Effector memory CD8-positive, alpha-beta T cell (primary cell): Measurements from ENCODE around the gene NCAM1.

Experiments
- ATAC-seq: fragments of 150-1000 bp; cut with Tn5 transposase; replicated peaks from 2 replicates; pipeline ENCODE4 v1.10.0; 2021; ENCODE audit warnings: mild to moderate bottlenecking, moderate library complexity
- DNase-seq, 3 experiments: peaks; one replicate each; pipeline ENCODE4 v3.0.0; 2021
- H3K27ac Mint-ChIP-seq, 2 donors: one replicate each; pipeline ENCODE4 v1.8.0; 2022; ENCODE audit warnings: mild to moderate bottlenecking in 2 of 2, mixed read lengths in 2 of 2, moderate library complexity in 2 of 2
- H3K27me3 Mint-ChIP-seq, 2 donors: one replicate each; pipeline ENCODE4 v1.8.0; 2022; ENCODE audit warnings: mixed read lengths in 2 of 2
- H3K36me3 Mint-ChIP-seq: one replicate; pipeline ENCODE4 v1.8.0; 2022; ENCODE audit warnings: mild to moderate bottlenecking, moderate library complexity, mixed read lengths; ENCODE audit not compliant: insufficient read depth
- H3K4me1 Mint-ChIP-seq, 2 donors: one replicate each; pipeline ENCODE4 v1.8.0; 2022; ENCODE audit warnings: low read depth in 2 of 2, mixed read lengths in 2 of 2
- H3K4me3 Mint-ChIP-seq, 2 donors: one replicate each; pipeline ENCODE4 v1.8.0; 2022; ENCODE audit warnings: mild to moderate bottlenecking in 2 of 2, mixed read lengths in 2 of 2, moderate library complexity in 2 of 2
- H3K9me3 Mint-ChIP-seq, 2 donors: one replicate each; pipeline ENCODE4 v1.8.0; 2022; ENCODE audit warnings: mixed read lengths in 2 of 2

NCAM1 gene

DNA sequence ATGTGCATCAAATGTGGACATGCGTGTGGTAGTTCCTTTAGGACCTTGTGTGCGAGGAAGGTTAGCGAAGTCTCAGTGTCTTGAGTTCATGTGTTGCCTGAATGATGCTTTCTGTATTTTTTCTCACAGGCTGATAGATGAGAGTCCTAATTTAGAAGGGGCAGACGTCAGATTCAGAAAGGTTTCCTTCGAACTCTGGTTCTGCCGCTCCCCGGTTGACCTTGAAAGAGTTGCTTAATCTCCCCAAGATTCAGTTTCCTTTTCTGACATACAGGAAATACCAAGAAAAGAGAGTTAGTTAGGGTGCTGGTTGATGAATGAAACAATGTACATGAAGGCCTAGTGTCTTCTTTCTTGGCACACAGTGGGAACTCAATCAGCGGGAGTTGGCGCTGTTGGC is 317.3 kb downstream of the NCAM1 start:
- ATAC-seq (no peak), DNase-seq (no peak)
- Mint-ChIP-seq H3K36me3 (no peaks in the 10 kb centered on the region), H3K4me3 (no peak overlapping the region), H3K9me3 (no peaks in the 10 kb centered on the region), H3K27ac (no peak overlapping the region), H3K27me3 (no peaks in the 10 kb centered on the region), H3K4me1 (no peaks in the 10 kb centered on the region)

DNA sequence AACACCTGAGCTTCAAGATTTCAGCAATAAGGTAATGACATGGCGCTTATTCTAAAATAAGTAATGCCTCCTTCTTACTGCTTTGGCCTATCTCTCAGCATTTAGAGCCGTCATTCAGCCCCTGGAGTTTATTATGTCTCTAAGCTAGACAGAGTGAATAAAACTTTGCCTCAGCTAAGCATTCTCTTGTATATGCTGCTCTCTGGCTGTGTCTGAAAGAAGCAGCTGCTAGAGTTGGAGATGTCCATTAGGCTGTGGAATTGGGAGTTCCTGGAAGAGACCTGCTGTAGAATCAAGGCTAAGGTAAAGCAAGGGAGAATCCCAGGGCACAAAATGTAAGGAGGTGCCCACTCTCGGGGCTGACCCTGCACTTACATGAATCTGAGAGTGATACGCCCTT is 317.7 kb downstream of the NCAM1 start:
- H3K4me3 Mint-ChIP-seq: no peak overlapping the region
- no peak for DNase-seq
- H3K9me3 Mint-ChIP-seq: no peaks in the 10 kb centered on the region
- no peaks in the 10 kb centered on the region for H3K36me3 Mint-ChIP-seq
- no peak overlapping the region for H3K27ac Mint-ChIP-seq
- ATAC-seq: no peak
- no peaks in the 10 kb centered on the region for H3K4me1 Mint-ChIP-seq
- no peaks in the 10 kb centered on the region for H3K27me3 Mint-ChIP-seq

DNA sequence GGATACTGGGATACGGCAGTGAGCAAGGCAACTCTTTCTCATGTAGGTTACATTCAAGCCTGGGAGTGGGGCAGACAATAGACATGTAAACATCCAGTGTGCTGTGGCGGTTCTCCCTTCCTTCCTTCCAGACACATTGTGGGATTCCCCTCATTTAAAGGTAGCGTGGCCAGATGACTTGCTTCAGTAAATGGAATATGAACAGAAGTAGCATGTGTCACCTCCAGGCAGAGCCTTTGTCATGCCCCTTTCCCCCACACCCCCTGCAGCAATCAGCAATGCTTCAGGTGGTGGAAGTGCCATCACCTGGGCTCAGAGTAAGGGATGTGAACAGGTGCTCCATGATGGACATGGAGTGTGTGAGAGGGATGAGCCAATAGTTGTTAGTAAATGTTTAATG is 318.4 kb downstream of the NCAM1 start:
- no peaks in the 10 kb centered on the region for H3K36me3 Mint-ChIP-seq
- no peak overlapping the region for H3K27ac Mint-ChIP-seq
- no peak for ATAC-seq
- DNase-seq: no peak
- no peaks in the 10 kb centered on the region for H3K9me3 Mint-ChIP-seq
- no peak overlapping the region for H3K4me3 Mint-ChIP-seq
- H3K27me3 Mint-ChIP-seq: no peaks in the 10 kb centered on the region
- H3K4me1 Mint-ChIP-seq: no peaks in the 10 kb centered on the region

DNA sequence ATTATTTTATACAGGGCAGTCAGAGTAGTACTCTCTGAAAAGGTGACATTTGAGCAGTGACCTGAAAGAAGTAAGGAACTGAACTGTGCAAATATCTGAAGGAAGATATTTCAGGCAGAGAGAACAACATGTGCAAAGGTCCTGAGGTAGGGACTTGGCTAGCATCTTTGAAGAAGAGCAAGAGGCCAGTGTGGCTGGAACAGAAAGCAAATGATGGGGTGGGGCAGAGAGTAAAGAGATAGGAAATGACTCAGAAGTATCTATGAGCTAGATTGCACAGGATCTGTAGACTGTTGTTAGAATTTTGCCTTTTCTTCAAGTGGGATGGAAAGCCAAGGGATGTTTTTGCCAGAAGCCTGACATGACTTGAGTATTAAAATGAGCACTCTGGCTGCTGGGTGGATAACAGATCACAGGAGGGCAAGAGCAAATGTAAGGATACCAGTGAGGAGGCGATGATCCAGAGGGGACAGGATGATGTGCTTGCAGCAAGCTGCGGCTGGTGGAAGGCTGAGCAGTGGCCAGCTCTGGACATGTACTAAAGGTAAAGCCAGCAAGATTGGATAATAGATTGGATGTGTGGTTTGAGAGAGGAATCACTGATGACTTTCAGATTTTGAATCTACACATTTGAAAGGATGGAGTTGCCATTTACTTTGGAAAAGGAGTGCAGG is 320.0 kb downstream of the NCAM1 start:
- no peaks in the 10 kb centered on the region for H3K27me3 Mint-ChIP-seq
- H3K36me3 Mint-ChIP-seq: no peaks in the 10 kb centered on the region
- no peaks in the 10 kb centered on the region for H3K9me3 Mint-ChIP-seq
- ATAC-seq (no peak), DNase-seq (no peak)
- H3K4me1 Mint-ChIP-seq: no peaks in the 10 kb centered on the region
- no peak overlapping the region for H3K27ac Mint-ChIP-seq
- no peak overlapping the region for H3K4me3 Mint-ChIP-seq

DNA sequence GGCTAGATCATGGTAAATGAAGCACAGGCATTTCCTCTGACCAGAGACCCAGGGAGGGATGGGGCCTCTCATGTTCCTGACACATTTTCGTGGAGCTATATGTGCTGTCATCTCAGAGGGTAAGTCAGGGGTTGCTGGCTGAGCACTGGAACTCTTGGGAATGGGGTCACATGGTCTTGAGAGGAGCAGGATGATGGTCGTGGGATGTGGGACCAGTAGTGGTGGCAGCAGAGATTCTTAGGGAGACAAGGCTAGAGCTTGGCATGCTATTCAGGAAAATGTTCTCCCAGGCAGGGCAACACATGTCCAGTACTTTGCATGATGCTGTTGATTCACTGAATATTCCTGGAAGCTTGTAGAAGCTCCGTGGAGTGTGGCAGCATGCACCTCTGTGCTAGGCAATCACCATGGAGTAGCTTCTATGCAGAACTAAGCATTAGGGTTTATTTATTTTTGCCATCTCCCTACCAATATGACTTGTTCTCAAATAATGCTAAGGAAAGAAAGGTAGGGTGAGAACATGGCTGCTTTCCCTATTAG is 321.7 kb downstream of the NCAM1 start:
- Mint-ChIP-seq H3K4me3 (no peak overlapping the region), H3K36me3 (no peaks in the 10 kb centered on the region)

DNA sequence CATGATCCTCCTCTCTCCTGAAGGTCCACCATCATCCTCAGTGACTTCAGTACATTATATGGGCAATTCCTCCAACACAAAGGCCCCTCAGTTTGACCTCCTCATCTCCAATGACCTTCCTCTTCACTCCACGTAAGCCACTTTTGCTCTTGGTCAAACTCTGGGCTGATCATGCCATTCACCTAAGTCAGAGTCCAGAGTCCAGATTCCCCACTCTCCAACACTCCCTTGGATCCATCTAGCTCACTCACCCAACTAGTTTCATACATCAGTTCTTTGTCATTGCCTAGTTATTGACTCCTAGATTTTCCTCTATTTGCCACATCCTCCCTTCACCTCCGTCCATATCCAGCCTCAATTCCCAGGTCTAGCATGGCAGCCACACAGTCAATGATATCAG is 322.7 kb downstream of the NCAM1 start:
- ATAC-seq (no peak), DNase-seq (no peak)
- Mint-ChIP-seq H3K27me3 (peaks cover 0 to 16% of the 10 kb centered on the region in 2 donors), H3K4me1 (no peaks in the 10 kb centered on the region), H3K4me3 (no peak overlapping the region), H3K9me3 (no peaks in the 10 kb centered on the region), H3K27ac (no peak overlapping the region), H3K36me3 (no peaks in the 10 kb centered on the region)

More for the DNA sequence above, 321.7 kb downstream of the NCAM1 start:
- Mint-ChIP-seq H3K9me3 (no peaks in the 10 kb centered on the region), H3K27me3 (peaks cover 0 to 16% of the 10 kb centered on the region in 2 donors), H3K27ac (no peak overlapping the region), H3K4me1 (no peaks in the 10 kb centered on the region)
- no peak for ATAC-seq
- no peak for DNase-seq

DNA sequence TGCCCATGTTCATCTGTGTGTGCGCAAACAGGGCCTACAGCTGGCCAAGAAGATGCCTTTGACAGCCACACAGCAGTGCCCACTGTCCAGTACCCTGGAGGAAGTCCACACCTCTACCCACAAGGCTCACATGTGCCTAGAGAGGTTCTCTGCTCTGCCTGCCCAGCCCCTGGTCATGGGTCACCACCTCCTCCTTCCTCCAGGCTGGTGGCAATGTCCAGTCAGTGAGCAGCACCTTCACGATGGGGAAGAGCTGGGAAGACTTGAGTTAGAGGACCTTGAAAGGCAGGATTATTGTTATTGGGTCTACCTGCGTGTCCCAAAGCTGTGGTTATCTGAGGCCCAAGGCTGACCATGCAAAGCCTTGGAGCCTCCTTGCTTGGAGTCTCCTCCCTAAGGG is 324.8 kb downstream of the NCAM1 start:
- H3K36me3 Mint-ChIP-seq: no peaks in the 10 kb centered on the region
- no peak overlapping the region for H3K27ac Mint-ChIP-seq
- no peaks in the 10 kb centered on the region for H3K9me3 Mint-ChIP-seq
- DNase-seq (no peak), ATAC-seq (no peak)
- H3K27me3 Mint-ChIP-seq: peaks cover 0 to 16% of the 10 kb centered on the region in 2 donors
- no peaks in the 10 kb centered on the region for H3K4me1 Mint-ChIP-seq
- no peak overlapping the region for H3K4me3 Mint-ChIP-seq

DNA sequence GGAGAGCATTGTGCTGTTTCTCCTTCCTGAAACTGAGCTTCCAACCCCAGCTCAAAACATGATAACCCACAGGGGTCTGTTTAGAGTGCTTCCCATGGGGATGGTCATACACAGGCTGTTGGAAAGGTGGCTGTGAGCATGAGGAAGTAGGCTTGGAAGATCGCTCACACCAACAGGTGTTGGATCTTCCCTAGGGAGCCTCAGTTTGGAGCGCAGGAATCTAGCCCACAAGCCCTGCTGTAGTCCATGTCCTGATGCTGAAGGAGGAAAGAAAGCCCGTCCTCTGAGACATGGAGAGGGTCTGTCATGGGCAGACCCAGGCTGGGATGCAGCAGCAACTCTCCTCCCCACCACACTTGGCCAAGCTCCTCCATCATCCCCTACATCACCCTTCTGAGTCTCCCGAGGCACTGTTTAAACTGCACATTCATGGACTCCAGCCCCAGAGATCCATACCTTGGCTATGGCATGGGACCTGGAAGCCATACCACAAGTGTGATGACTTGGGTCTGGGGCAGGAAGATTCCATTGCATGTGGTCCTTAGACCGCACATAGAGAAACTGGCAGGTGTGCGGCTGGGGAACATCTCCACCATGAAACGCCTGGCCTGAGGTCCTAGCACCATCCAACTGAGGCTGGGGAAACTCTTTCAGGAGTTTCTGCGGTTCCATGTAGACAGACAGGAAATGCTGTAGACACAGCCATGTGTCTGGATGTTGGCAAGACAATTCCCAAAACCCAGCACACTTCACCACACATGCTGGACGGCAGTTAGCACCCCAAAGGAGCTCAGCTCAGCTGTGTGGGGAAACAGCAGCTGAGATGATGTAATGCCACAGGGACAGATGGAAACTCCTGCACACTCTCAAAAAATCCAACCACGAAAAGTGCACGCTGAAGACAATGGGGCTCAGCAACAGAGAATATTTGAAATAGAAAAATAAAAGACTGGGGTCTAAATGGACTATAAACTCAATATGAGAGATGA is 325.6 kb downstream of the NCAM1 start:
- H3K9me3 Mint-ChIP-seq: no peaks in the 10 kb centered on the region
- H3K36me3 Mint-ChIP-seq: no peaks in the 10 kb centered on the region
- no peak for ATAC-seq
- H3K4me1 Mint-ChIP-seq: no peaks in the 10 kb centered on the region
- H3K27me3 Mint-ChIP-seq: peaks cover 0 to 16% of the 10 kb centered on the region in 2 donors
- no peak overlapping the region for H3K4me3 Mint-ChIP-seq
- no peak for DNase-seq
- no peak overlapping the region for H3K27ac Mint-ChIP-seq

DNA sequence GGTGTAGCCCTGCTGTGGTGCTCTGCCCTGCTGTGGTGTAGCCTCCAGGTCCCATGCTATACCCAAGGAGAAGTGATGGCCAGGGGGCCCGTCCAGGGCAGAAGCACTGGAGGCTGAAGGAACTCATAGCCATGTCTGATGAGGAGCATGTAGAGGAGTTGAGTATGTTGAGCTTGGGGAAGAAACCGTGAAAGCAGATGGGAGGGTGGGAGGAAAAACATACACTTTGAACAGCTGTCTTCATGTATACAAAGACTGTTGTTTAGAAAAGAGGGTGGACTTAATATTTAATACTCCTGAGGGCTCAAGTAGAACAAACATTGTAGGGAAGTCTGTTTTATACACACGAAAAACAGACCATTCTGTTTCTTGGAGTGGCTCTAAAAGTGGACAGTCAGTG is 326.6 kb downstream of the NCAM1 start:
- Mint-ChIP-seq H3K4me3 (no peak overlapping the region), H3K36me3 (no peaks in the 10 kb centered on the region), H3K27me3 (peaks cover 0 to 24% of the 10 kb centered on the region in 2 donors), H3K4me1 (no peaks in the 10 kb centered on the region), H3K9me3 (no peaks in the 10 kb centered on the region), H3K27ac (no peak overlapping the region)
- no peak for DNase-seq
- ATAC-seq: no peak

DNA sequence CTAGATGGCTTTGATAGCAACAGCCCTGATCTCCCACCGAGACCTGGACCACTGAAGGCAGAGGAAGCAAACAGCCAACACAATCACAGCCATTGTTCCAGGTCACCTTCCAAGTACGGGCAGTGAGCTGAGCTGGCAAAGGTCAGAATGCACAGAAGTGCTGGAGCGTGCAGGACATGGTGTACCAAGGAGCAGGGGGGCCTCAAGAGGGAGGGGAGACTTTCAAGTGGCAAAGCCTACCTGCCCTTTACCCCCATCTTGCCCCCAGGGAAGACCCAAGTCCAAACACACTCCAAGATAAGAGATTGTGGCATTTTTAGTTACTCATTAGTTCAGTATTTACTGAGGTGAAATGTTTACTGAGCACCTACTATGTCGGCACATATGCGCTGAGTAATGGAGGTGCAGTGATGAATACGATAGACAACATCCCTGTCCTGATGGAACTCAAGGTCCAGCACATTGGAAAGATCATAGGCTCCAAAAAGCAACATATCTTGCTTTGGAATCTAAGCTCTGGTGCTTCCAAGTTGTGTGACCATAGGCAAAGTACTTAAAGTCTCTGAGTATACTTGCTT is 327.2 kb downstream of the NCAM1 start:
- ATAC-seq (no peak), DNase-seq (no peak)
- Mint-ChIP-seq H3K27me3 (peaks cover 2 to 30% of the 10 kb centered on the region in 2 donors), H3K4me1 (no peaks in the 10 kb centered on the region), H3K36me3 (no peaks in the 10 kb centered on the region), H3K9me3 (no peaks in the 10 kb centered on the region), H3K27ac (no peak overlapping the region), H3K4me3 (no peak overlapping the region)

DNA sequence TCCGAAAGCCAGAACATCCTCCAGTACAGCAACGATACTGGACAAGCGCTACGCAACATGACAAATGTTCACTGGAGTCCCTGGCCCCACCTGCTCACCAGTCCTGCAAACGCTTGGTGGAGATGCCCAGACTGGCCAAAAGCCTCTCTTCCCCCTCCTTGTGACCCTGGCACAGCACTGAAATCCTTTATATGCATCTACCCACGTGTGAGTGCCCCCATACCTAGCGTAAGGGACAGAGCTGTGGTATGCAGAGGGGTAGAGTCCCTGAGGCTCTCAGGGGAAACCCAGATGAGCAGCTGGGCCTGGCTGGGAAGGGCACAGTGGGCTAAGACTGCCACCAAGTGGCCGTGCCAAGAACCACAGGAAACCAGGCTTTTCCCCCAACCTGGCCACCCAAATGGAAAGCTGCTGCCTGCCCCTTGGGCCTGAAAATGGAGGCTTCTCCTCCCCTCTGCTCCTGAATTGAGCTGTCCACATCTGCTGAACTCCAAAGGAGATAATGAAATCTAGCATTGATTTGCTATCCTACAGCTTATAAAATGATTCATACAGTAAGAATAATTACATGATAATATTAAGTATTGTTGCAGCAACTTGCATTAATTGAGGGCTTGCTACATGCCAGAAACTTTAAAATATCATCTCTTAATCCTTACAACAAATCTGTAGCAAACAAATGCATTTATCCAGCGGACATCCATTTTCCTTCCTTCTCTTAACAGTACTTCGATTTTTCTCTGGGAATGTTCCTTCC is 328.4 kb downstream of the NCAM1 start:
- ATAC-seq (peak; percentile 95), DNase-seq (peak; percentile 47 to 59 (median 52))
- H3K9me3 Mint-ChIP-seq: no peaks in the 10 kb centered on the region
- H3K27ac Mint-ChIP-seq: no peak overlapping the region
- H3K4me3 Mint-ChIP-seq: no peak overlapping the region
- H3K4me1 Mint-ChIP-seq: no peaks in the 10 kb centered on the region
- H3K27me3 Mint-ChIP-seq: peaks cover 12 to 42% of the 10 kb centered on the region in 2 donors
- no peaks in the 10 kb centered on the region for H3K36me3 Mint-ChIP-seq

DNA sequence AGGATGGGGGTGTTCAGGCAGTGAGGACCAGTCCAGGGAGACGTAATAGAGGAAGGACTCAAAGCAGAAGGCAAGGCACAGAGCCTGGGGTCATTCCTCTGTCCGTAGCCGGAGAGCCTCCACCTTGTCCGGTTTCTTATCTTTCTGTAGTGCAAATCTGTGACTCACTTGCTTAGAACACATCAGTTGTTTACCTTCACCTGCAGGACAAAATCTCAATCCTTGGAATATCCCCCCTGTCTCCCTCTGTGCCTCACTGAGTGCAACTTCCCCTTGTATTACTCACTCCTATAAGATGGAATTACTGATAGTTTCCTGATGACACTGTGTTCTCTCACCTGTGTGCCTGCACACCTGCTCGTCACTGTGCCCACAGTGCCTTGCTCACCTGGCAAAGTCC is 332.7 kb downstream of the NCAM1 start:
- ATAC-seq: no peak
- DNase-seq: no peak
- no peak overlapping the region for H3K4me3 Mint-ChIP-seq
- H3K27ac Mint-ChIP-seq: no peak overlapping the region
- H3K36me3 Mint-ChIP-seq: no peaks in the 10 kb centered on the region
- H3K4me1 Mint-ChIP-seq: no peaks in the 10 kb centered on the region
- peaks cover 33 to 57% of the 10 kb centered on the region in 2 donors for H3K27me3 Mint-ChIP-seq
- H3K9me3 Mint-ChIP-seq: no peaks in the 10 kb centered on the region

DNA sequence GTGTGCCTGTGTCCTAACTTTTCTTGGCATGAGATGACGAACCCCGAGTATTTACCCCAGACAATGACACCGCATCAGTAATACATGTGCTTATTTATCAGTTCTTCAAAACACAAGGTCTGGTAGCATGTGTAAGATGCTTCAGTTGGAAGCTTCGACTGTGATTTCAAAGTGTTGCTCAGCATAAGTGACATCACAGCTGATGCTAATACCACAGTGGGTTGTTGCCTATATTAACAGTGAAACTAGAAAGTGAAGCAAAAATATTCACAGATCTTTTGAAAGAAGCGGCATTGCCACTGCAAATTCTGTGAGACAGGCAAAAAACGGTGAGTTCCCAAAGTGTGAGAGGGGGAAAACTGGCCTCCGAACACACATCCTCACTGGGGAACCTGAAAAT is 334.8 kb downstream of the NCAM1 start:
- H3K27me3 Mint-ChIP-seq: peaks cover 50 to 71% of the 10 kb centered on the region in 2 donors

More for the DNA sequence above, 334.8 kb downstream of the NCAM1 start:
- no peaks in the 10 kb centered on the region for H3K4me1 Mint-ChIP-seq
- no peaks in the 10 kb centered on the region for H3K36me3 Mint-ChIP-seq
- H3K9me3 Mint-ChIP-seq: no peaks in the 10 kb centered on the region
- H3K4me3 Mint-ChIP-seq: no peak overlapping the region
- H3K27ac Mint-ChIP-seq: no peak overlapping the region
- DNase-seq (no peak), ATAC-seq (no peak)
